ENCODE results near the gene MYPN.

DNA sequence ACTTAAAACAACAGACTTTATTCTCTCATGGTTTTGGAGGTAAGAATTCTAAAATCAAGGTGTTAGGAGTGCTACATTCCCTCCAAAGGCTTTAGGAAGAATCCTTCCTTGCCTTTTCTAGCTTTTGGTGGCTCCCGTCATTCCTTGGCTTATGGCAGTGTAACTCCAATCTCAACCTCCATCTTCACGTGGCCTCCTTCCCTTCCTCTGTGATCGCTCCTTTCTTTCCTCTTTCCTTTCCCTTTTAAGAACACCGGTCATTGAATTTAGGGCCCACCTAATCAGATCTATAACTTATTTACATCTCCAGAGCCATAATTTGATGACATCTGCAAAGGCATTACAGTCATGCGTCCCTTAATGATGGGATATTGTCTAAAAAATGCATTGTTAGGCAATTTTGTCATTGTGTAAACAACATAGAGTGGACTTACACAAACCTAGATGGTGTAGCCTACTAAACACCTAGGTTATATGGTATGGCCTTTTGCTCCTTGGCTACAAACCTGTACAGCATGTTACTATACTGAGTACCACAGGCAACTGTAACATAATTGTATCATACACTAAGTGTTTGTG, 28.3 kb upstream of the MYPN start:
- TF ChIP-seq POLR2A (IDR thresholded peaks at IDR 0.05) (no peak), POLR2AphosphoS5 (IDR thresholded peaks at IDR 0.05) (no peak)
